ENCODE measurements around the gene TPM3. TPM values are rescaled to one million over a fixed set of nuclear protein-coding genes. Genes with fewer than 3 reads are reported as not detected.

The TPM3 gene
- total and polyA plus RNA-seq, 12 donors: 104 to 465 (median 269) TPM

DNA sequence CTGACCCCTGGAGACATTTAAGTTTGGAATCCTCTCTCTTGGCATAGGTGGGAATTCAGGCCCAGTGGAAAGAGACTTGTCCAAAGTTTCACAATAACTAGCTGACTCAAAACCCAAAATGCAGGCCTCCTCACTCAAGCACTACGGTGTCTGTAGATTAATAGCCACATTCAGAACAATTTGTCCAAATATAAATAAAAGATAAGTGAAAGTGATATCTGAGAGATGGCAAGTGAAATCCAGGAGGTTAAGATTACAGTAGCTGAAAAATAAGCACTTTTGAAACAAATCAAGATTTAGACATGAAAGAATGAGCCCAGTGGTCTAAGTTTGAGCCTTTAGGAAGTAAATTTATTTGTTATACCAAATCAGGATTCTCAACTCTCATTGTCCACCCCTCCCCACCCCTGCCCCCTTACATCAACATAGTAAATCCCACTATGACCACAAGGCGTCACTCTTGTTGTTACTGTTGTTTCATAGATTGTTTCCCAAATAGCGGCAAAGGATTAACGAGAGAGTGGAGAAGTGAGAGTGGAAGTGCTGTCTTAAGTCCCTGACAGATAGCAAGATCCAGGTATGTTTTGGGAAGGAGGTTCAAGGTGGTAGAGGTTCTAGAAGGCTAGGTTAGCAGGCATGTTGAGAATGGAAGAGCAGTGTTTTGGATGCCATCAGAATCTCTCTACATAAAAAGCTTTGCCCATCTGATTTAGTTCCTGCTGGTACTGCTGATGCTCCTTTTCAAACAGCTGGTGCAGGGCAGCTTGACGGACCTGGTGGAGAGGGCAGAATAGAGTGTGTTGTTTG, 7.1 kb upstream of the TPM3 start:
- peak overlapping the region in 1 of 5 donors; percentile 44 for H3K27ac ChIP-seq
- TF ChIP-seq, protein P1, sequence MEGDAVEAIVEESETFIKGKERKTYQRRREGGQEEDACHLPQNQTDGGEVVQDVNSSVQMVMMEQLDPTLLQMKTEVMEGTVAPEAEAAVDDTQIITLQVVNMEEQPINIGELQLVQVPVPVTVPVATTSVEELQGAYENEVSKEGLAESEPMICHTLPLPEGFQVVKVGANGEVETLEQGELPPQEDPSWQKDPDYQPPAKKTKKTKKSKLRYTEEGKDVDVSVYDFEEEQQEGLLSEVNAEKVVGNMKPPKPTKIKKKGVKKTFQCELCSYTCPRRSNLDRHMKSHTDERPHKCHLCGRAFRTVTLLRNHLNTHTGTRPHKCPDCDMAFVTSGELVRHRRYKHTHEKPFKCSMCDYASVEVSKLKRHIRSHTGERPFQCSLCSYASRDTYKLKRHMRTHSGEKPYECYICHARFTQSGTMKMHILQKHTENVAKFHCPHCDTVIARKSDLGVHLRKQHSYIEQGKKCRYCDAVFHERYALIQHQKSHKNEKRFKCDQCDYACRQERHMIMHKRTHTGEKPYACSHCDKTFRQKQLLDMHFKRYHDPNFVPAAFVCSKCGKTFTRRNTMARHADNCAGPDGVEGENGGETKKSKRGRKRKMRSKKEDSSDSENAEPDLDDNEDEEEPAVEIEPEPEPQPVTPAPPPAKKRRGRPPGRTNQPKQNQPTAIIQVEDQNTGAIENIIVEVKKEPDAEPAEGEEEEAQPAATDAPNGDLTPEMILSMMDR (IDR thresholded peaks at IDR 0.05): peak; percentile 28 to 69 (median 56)
- TF ChIP-seq POLR2A (IDR thresholded peaks at IDR 0.05): no peak
- H3K27me3 ChIP-seq: no peaks in the 10 kb centered on the region
- intact Hi-C loops (cut with DNase I): loop anchor here in 1 of 2 donors (10.0 kb wide), 1 partner anchor 66 kb away; no protein-coding TSS in a partner anchor
- no peaks in the 10 kb centered on the region for H3K36me3 ChIP-seq (replicated peaks in 1 of 2)
- H3K4me1 ChIP-seq (replicated peaks in 1 of 2): peaks cover 0 to 7% of the 10 kb centered on the region in 2 donors
- DNase-seq: peak in 6 of 7 donors; percentile 49 to 73 (median 61)
- no peaks in the 10 kb centered on the region for H3K9me3 ChIP-seq (replicated peaks in 1 of 3)
- WGBS, 4 donors: 2 to 5% (median 4%) methylated on average over 5 of the region's 5 CpGs
- H3K4me3 ChIP-seq: peak overlapping the region in 1 of 4 donors; percentile 18

DNA sequence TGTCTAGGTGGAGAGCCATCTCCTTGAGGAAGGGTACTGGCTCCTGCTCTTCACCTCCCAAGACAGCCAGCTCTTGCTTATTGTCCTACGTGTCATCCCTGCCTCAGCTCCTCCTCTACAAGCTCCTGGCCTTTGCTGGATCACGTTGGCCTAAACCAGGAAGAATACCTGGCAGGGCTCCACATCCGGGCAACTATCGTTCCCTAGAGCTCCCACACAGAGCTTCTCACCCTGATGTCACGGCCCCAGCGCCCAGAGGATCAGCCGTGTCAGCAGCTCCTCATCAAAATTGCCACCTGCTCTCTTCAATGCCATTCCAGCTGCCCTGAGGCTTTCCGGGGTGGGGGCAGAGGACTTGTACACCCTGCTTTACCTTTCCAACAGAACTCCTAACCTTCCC, 1.9 kb upstream of the TPM3 start:
- 65 to 75% (median 69%) methylated on average over 6 to 8 of the region's 8 CpGs for WGBS, 4 donors
- peaks cover 0 to 6% of the 10 kb centered on the region in 2 donors for H3K4me1 ChIP-seq (replicated peaks in 1 of 2)
- intact Hi-C loops (cut with DNase I): loop anchor here in 1 of 2 donors (10.0 kb wide), 1 partner anchor 71 kb away; no protein-coding TSS in a partner anchor
- TF ChIP-seq POLR2A (IDR thresholded peaks at IDR 0.05): no peak
- TF ChIP-seq, protein P1 (IDR thresholded peaks at IDR 0.05): no peak
- no peaks in the 10 kb centered on the region for H3K27me3 ChIP-seq
- H3K27ac ChIP-seq: no peak overlapping the region
- no peak overlapping the region for H3K4me3 ChIP-seq
- H3K9me3 ChIP-seq (replicated peaks in 1 of 3): no peaks in the 10 kb centered on the region
- no peaks in the 10 kb centered on the region for H3K36me3 ChIP-seq (replicated peaks in 1 of 2)
- peak in 4 of 7 donors; percentile 27 to 55 (median 46) for DNase-seq

DNA sequence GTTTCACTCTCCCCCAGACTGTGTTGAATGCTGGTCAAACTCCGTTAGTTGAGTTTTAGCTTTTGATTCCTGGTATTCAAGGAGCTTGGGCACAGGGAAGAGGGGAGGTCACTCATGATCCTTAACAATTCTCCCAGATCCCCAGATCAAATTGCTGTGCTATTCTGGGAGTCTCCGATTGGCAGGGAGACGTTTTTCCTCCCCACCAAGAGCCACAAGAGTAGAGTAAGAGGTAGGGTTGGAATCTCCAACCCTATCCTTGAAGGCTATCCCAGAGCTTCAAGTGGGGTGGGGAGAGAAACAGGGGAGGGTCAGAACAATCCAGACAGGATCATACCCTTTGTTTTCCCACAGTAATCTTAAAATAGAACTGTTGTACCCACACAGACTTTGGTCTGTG, 576 bp upstream of the TPM3 start:
- Histone ChIP-seq H3K9me3 (replicated peaks in 1 of 3) (no peaks in the 10 kb centered on the region), H3K36me3 (replicated peaks in 1 of 2) (no peaks in the 10 kb centered on the region), H3K4me1 (replicated peaks in 1 of 2) (peaks cover 0 to 6% of the 10 kb centered on the region in 2 donors), H3K27ac (no peak overlapping the region), H3K27me3 (no peaks in the 10 kb centered on the region), H3K4me3 (no peak overlapping the region)
- DNase-seq: no peak
- TF ChIP-seq, protein P1 (IDR thresholded peaks at IDR 0.05): no peak
- no peak for TF ChIP-seq POLR2A (IDR thresholded peaks at IDR 0.05)
- intact Hi-C loops (cut with DNase I): loop anchor here in 1 of 2 donors (10.0 kb wide), 1 partner anchor 72 kb away; no protein-coding TSS in a partner anchor
- 36 to 45% (median 37%) methylated on average over 3 of the region's 3 CpGs for WGBS, 4 donors

DNA sequence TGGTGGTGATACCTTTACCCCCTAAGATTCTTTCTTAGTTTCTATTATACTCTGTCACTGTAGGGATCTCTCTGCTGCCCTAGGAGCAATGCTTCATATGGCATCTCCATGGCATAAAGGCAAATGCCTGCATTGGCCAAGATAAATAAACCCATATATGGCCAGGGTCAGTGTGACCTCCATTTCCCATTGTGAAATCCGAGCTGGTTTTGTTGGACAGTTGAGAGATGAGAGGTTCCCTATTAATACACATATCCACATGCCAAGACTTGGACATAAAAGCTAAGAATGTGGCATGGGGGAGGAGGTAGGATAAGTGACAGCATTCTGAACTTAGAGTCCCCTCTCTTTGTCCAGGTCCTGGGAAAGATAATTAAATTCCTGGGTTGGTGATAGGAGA, 1.4 kb downstream of the TPM3 start:
- peaks cover 0 to 6% of the 10 kb centered on the region in 2 donors for H3K4me1 ChIP-seq (replicated peaks in 1 of 2)
- TF ChIP-seq POLR2A (IDR thresholded peaks at IDR 0.05): no peak
- TF ChIP-seq, protein P1 (IDR thresholded peaks at IDR 0.05): no peak
- H3K27me3 ChIP-seq: no peaks in the 10 kb centered on the region
- intact Hi-C loops (cut with DNase I): loop anchor here in 1 of 2 donors (10.0 kb wide), 1 partner anchor 74 kb away; no protein-coding TSS in a partner anchor
- no peak overlapping the region for H3K4me3 ChIP-seq
- WGBS, 4 donors: 0 to 15% (median 11%) methylated on average over 1 of the region's 1 CpG
- H3K27ac ChIP-seq: no peak overlapping the region
- peak in 1 of 7 donors; percentile 21 for DNase-seq
- no peaks in the 10 kb centered on the region for H3K9me3 ChIP-seq (replicated peaks in 1 of 3)
- no peaks in the 10 kb centered on the region for H3K36me3 ChIP-seq (replicated peaks in 1 of 2)

Data from adrenal gland (tissue), 12 donors.